NCI-H1105 treated with DMSO at 0.1 percent for 48 hours (cell line): ENCODE data around the gene CCSER1.
"Not testable (repeated sequence)": the region's sequence is repeated elsewhere in the genome, so short reads cannot be mapped to it uniquely, and the experiment has no call there.

Experiments used
- DNase-seq: peaks from one replicate; lab custom pipeline; 2025; lab: John Stamatoyannopoulos, UW

CCSER1 gene

DNA sequence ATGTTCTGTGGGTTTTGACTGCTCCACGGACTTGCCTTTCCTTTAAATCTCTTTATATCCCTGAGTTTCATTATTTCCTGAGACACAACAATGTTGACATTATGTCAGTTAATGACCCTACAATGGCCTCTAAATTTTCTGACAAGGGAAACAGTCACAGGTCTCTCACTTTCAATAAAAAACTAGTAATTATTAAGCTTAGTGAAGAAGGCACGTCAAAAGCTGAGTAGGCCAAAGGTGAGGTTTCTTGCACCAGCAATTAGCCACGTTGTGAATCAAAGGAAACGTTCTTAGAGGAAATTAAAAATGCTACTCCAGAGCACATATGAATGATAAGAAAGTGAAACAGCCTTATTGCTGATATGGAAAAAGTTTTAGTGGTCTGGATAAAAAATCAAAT is 1246.4 kb downstream of the CCSER1 start:
- DNase-seq, result no peak

DNA sequence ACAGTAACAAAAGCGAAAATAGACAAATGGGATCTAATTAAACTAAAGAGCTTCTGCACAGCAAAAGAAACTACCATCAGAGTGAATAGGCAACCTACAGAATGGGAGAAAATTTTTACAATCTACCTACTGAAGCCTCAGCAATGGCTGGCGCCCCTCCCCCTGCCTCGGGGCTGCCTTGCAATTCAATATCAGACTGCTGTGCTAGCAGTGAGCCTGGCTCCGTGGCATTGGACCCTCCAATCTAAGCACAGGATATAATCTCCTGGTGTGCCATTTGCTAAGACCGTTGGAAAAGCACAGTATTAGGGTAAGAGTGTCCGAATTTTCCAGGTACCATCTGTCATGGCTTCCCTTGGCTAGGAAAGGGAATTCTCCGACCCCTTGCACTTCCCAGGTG is 1278.2 kb downstream of the CCSER1 start:
- not testable (repeated sequence) for DNase-seq

DNA sequence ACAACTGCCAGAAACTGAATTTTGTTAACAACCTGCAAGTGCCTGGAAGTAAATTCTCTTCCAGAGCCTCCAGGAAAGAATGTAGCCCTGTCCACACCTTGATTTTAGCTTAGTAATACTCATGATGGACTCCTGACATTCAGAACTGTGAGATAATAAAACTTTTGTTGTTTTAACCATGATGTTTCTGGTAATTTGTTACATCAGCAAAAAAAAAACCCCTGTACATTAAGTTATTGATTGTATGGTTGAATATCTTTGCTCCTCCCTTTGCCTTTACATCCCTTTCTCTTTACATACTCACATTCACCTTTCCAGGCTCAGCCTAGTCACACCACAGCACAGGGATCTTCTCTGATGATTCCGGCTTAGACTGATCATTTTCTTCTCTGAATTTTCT is 1294.8 kb downstream of the CCSER1 start:
- no peak for DNase-seq

DNA sequence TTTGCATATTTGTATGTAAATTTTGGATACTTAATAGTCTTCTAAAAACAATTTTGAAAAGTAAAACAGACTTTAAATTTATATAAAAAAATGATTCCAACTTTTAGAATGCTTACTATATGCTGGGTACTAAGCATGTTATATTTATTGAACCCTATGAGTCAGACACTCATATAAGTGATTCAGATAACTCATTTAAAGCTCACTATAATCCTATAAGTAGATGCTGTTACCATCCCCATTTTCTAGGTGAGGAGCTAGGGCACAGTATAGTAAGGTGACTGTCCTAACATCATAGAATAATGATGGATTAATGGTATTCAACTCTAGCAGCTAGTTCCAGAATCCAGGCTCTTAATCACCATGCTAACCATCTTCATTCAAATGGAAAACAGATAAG is 1299.5 kb downstream of the CCSER1 start:
- DNase-seq, result no peak

DNA sequence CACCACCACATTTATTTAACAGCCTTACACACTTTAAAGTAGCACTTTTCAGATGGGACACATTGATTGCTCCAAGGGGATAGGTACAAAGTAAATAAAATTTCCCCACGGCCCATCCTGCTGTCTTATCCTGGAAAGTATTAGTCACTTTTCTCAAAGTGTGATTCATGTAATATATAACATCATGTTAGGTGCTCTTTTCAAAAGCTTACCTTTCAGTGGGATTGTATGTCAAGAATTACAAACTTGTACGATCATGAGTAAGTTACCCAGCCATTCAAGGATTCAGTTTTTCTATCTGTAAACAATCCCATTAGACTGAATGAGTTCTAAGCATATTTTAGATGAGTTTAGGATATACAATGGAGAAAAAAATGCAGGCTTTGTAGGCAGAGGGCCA is 1300.0 kb downstream of the CCSER1 start:
- no peak for DNase-seq

DNA sequence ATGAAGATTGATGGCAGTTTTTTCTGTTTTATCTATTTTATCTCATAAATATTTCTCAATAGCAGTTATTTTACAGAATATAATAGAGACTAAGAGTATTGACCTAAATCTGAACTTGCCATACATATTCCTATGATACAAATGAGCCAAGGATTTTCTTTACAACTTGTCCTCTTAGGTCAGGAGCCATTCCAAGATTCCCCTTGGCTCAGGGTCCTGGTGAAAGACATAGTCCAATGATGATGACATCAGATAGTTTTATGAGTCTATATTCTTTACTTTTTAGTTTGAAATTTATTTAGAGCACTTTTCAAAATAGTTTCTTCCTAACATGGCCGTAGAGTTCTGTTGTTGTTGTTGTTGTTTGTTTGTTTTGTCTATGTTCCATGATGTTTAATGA is 1307.4 kb downstream of the CCSER1 start:
- no peak for DNase-seq

DNA sequence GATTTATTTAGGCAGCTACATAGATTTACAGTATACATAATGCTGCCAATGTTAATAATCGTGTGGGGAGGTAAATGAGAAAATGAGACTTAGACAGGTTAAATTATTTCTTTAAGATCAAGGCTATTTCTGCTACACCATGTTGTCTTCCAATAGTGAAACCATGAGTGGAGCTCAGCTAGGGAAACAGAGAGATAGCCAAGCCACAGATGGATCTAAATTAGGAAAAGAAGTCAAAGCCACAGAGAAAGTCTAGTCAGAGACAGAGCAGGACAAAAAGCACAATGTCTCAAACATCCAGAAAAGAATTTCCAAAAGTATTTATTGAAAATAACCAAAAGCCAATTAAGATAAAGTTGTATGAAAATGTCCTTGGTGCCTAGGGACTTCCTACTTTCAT is 1309.4 kb downstream of the CCSER1 start:
- DNase-seq, result no peak

DNA sequence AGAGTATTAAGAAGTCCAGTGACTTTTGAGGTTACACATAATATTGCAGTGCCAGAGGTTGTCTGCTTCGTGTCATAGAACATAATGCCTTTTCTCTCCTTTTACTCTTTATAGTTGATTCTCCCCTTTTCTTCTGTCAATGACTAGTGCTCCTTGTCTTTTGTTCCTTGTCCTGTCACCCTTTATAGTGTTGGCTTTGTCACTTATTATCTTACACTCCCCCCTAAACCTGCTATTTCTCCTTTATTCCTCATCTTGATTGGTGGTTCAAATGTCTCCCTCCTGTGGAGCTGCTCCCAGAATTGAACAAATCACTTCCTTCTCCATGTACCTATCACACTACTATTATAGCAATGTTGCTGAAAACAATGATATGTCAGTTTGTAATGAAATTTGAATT is 1320.0 kb downstream of the CCSER1 start:
- no peak for DNase-seq

DNA sequence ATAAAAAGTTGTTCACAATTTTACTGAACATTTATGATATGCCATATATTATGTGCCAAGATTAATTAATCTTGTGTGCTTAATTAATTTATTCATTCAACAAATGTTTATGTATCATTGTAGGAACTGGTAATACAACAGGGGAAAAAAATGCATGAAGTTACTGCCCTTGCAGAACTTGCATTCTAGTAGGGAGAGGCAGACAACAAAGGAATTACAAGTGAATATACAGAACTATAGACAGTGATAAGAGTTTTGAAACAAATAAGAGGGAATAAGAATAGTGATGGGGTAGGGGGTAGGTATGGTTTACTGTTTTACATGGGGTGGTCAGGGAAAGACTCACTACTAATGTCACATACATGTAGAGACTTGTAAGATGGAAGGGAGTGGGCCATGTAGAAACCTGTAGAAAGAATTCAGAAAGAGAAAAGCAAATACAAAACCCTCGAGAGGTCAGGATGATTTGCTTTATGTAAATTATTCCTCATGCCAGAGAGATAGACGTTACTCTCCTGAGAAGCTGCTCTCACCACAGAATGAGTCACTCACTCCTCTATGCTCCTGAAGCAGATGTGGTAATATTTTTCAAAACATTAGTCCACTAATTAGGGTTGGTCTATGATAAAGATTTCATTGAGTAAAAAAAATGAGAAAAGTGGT is 1321.6 kb downstream of the CCSER1 start:
- no peak for DNase-seq

DNA sequence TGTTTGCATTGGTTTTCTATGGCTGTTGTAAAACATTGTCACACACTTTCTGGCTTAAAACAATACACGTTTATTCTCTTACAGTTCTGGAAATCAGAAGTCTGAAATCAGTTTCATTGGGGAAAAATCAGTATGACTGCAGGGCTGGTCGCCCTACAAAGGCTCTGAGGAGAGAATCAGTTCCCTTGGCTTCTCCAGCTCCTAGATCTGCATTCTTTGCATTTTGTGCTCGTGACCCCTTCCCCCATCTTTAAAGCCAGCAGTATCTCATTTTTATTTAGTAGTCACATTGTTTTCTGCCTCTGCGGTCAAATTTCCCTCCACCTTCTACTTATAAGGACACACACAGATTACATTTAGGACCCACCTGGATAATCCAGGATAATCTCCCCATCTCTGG is 1326.9 kb downstream of the CCSER1 start:
- no peak for DNase-seq

DNA sequence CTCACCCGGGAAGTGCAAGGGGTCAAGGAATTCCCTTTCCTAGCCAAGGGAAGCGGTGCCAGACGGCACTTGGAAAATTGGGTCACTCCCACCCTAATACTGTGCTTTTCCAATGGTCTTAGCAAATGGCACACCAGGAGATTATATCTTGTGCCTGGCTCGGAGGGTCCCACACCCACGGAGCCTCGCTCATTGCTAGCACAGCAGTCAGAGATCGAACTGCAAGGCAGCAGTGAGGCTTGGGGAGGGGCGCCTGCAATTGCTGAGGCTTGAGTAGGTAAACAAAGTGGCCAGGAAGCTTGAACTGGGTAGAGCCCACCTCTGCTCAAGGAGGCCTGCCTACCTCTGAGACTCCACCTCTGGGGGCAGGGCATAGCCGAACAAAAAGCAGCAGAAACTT is 1335.4 kb downstream of the CCSER1 start:
- not testable (repeated sequence) for DNase-seq

DNA sequence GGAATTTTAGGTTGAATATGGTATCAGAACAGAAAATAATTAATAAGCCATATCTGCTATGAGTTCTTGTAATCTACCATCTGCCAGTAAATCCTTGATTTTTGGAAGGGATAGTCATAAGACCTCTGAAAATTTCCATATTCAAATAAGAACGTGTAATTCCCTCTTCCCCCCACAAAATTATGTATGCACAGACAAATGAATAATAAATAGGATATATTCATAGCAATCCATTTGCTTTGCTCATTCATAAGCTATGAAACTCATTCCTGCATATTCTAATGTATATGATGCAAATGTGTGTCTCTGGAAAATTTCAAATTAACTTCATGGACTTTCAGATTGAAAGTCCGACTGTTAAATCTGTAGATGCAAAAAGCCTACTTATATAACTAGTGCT is 1343.5 kb downstream of the CCSER1 start:
- DNase-seq, result no peak

DNA sequence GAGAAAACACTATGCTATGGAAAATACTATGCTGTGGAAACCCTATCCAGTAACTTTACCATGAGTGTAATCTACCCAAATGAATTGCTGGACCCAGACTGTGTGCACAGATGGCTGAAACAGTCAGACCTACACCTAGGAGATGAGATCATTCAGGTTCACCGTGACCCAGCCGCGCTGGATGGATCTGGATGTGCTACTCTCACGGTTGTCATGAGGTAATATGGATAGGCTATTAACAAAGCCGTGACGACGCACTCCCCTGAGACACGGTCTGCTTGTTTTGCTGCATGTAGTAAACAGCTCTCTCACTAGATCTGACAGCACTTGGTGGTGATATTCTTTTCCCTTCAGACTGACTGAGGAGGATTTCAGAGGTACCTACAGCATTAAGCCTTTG is 1344.1 kb downstream of the CCSER1 start:
- DNase-seq, result peak; percentile 13

DNA sequence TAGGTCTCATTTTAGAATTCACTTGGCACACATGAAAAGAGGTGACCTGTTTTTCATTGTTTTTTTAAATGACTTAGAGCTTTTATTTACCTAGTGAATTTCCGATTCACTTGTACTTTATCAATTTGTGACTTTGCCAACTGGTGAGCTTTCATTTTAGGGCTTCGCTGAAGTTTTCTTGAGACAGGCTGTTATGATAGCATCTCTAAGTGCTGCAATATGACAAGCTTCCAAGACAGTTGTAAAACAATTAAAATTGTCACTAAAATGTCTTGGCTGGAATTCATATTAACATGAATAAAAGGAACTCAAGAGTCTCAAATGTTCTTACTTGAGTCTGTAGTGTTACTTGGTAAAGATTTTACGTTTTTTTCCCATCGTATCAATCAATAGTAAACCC is 1344.9 kb downstream of the CCSER1 start:
- DNase-seq, result no peak

DNA sequence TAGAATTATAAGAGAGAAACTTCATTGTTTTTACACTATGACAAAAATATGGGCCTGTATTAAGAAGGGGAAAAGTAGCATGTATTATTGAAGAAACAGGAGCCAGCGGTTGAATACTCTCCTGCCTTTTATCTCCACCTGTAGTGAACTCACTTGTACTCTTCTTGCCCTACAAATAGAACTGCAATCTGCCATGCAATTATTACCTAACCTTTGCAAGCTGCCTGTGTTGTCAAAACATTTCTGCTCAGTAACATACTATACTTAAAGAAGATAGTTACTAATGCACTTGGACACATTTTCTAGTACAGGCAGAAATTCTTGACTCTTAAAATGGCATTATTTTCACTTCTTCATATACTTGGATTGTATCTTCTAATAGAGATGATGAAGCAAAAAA is 1358.2 kb downstream of the CCSER1 start:
- no peak for DNase-seq

DNA sequence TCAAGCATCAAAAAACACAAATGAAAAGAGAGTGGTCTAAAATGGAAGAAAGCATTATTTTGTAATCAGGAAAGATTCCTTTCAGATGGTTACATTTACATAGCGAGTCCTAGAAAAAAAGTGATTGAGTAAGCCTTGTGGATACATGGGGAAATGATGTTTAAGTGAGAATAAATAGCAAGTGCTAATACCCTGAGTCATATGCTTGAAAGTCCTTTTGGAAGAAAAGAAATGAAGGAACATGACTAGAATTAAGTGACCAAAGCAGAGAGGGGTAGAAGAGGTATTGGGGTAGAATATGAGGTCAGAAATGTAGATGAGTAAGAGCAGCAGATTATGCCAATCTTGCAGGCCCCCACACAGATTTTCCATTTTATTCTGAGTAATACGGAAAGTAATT is 1361.8 kb downstream of the CCSER1 start:
- no peak for DNase-seq

DNA sequence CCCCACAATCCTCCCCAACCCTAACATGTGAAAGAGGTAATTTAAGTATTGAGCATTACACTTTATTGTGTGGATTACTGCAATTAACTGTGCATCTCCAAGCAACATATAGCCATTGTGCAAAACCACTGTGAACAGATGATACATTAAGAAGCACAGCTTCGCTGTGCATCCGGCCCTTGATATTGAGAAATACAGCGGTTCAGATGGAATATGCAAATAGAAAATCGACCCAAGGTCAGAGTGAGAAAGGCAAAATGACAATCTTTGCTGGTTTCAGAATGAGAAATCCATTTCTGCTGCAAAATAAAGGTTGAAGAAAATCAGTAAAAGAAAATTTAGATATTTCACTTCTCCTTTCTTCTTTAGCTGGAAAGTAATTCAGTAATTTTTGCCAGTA is 1370.7 kb downstream of the CCSER1 start:
- no peak for DNase-seq

DNA sequence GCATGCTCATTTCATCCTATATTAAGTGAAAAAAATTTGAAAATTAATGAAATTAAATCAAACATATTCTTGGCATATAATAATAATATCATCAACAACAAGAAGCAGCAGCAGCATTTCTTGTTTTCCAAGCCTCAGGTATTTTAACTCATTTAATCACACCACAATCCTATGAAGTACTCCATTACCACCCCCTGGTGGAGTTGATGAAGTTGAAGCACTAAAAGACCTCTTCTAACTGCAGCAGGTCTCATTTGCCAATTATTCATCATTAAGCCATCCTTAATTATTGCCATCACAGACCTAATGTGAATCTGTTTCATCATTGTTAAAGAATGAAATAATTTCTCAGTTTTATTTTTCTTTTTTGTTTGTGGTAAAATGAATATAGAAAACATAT is 1375.2 kb downstream of the CCSER1 start:
- DNase-seq, result peak; percentile 2

DNA sequence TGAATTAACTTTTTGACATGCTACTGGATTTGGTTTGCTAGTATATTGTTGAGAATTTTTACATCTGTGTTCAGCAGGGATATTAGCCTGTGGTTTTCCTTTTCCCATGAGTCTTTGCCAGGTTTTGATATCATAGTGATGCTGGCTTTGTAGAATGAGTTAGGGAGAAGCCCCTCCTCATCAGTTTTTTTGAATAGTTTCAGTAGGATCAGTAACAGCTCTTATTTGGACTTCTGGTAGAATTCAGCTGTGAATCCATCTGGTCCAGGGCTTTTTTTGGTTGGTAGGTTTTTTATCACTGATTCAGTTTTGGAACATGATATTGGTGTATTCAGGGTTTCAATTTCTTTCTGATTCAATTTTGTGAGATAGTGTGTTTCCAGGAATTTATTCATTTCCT is 1386.1 kb downstream of the CCSER1 start:
- no peak for DNase-seq

DNA sequence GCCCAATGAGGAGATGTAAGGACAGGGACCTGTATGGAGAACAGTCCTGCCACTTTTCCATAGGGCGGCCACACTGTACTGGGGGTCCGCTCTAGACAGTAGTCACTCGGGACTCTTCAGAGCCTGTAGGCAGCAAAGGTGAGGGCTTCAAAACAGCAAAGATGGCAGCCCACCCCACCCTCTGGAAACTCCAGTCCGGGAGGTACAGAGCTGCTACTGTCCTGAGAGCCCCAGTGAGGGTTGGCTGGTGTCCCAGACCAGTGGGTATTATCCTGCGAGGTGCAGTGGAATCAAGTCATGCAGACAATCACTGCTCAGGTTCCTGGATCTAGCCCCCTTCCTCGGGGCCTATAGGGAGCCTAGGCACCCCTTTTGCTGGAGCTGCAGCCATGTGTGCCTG is 1392.0 kb downstream of the CCSER1 start:
- no peak for DNase-seq

DNA sequence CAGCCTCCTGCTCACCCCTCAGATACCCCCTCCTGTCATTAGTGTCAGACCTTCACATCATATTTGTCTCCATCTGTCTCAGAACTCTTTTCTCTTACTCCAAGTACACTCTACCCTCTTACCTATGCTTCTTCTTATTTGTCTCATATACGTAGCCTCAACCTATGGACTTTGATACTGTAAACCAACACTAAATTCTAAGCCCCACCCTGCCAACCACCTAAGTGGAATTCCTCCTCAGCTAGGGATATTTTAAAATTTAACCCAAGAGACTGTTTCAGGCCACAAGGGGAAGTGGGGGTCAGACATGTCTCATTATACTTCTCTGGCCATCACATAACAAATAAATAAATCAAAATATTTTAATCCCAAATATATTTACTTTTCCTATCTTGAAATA is 1398.4 kb downstream of the CCSER1 start:
- no peak for DNase-seq

DNA sequence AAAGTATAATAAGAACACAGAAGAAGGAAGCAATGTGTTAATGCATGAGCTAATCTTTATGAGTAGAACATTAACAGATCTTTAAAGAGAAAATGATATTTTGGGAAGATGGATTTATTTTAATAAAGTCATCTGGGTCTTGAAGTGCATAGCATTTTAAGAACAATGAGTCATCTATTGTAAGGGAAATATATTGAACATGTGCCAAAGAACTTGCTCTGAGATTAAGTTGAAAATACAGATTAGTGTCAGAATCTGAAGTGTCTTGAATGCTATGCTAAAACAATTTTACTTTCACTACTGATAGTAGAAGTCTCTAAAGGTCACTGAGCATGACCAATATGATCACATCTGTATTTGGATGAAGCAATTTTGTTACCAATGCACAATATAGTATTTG is 1399.9 kb downstream of the CCSER1 start:
- no peak for DNase-seq

DNA sequence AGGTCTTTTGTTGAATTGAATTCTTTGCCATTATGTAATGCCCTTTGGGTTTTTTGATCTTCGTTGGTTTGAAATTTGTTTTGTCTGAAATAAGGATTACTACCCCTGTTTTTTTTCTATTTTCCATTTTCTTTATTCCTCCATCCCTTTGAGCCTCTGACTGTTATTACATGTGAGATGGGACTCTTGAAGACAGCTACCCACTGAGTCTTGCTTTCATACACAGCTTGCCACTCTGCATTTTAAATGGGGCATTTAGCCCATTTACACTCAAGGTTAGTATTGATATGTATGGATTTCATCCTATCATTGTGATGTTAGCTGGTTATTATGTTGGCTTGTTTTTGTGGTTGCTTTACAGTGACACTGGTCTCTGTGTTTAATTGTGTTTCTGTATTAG is 1440.4 kb downstream of the CCSER1 start:
- no peak for DNase-seq

DNA sequence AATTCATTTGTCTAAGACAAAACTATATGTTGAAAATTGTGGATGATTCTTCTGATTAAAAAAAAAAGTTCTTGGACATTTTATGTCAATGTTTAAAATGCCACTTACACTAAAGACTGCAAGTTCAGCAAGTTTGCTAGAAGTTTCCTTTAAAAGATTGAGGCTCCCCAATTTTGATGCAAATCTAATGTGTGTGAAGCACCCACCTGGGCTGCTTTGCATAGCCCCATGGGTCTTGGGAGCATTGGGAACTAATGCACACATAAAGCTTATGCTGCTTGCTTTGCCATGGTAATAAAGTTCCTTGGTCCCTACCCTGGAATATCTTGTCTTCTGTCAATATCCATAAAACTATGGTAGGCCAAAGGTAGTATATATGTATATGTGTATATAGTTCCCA is 1450.7 kb downstream of the CCSER1 start:
- DNase-seq, result no peak

DNA sequence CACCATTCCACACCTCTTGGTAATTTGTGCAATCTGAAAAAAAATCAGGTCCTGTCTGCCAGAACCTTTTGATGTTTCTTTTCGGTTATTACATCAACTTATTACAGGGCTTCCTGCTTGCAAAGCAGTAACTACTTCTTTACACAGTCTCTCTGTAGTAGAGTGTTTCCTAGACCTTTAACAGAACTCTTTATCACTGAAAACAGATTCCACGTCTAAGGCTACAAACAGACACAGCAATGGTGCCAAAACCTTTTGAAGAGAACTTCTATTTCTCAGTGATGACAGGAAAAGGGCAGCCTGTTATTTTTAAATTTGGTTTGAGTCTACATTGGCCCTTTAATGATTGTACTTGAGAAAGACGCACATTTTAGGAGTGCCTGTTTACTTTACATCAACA is 1463.1 kb downstream of the CCSER1 start:
- DNase-seq, result no peak
